Measurements from ENCODE around the gene CDK15.
"Not testable (repeated sequence)": the region's sequence is repeated elsewhere in the genome, so short reads cannot be mapped to it uniquely, and the experiment has no call there.

The CDK15 gene

GRCh38 chr2:201806442-201807170 is at the start of gene CDK15:
CDK15 (plus strand) TSS chr2:201806537; CDS start chr2:201806665, 128 bp downstream.
- DNase-seq = no peak

DNA sequence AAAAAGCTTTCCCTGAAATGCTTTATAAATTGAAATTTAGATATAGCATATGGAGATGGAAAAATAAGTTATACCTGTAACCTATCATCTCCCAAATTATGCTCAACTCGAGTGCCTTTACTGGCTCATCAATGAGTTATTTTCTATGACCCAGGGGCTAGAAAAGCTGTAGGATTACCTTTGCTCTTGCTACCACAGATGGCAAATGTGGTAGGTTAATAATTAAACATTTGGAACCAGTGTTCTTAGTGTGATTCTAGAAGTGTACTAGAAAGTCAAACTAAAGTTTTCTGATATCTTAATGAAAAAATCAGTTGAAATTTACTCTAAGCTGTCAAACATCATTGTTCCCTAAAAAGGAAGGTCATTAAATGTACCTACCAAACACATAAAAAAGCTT is 48.1 kb upstream of the CDK15 start:
- no peak for DNase-seq

- no peak for DNase-seq
These were observed 47.5 kb upstream of the CDK15 start for GRCh38 chr2:201758873-201759272.

DNA sequence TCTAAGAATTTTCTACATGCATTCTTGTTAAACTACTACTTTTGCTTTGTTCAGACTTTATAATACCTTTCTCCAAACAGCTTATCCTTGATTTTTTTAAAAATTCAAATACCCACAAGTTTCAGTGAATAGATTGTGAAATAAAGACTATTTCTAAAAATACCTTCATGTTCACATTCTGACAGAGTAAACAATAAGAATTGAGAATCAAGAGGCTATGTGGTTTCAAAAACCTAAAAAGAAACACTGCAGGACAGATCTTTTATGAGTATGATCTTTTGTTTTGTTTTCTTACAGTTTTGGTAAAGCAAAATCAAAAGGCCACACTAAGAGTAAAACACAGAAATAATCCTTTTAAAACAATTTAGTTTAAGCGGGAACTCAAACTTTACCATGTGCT is 46.8 kb upstream of the CDK15 start:
- DNase-seq = no peak

GRCh38 chr2:201761101-201761500 is 45.2 kb upstream of the CDK15 start:
- no peak for DNase-seq

DNA sequence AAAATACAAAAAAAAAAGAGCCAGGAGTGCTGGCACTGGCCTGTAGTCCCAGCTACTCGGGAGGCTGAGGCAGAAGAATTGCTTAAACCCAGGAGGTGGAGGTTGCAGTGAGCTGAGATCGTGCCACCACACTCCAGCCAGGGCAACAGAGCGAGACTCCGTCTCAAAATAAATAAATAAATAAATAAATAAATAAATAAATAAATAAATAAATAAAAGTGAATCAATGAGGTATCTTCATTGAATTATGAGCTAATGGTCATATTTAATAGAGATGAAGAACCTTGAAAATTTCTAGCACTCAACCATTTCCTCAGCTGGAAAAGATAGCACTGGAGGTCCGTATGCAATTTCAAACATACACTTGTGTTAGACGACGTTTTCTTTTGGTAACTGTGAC is 41.9 kb upstream of the CDK15 start:
- DNase-seq = not testable (repeated sequence)

GRCh38 chr2:201765799-201766198 is 40.5 kb upstream of the CDK15 start:
- DNase-seq = no peak

DNA sequence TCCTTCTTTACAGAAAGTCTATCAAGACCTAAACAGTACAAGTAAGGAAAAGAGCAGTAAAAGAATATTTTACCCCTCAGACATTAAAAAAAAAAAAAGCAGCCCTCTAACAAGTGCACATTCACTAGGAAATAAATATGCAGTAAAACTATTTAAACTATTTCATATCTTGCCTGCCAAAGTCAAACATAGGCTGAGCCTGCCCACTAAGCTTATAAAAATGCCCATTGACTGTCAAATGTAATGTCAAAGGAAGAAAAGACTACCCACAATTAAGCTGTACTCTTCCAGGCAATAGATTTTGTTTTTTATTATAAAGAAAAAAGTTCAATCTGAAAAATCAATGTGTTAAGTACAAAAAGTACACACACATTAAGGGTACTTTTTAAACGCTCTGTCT is 37.4 kb upstream of the CDK15 start:
- no peak for DNase-seq

GRCh38 chr2:201769666-201770373 is 36.5 kb upstream of the CDK15 start:
- DNase-seq = no peak

GRCh38 chr2:201773990-201774389 is 32.3 kb upstream of the CDK15 start:
- no peak for DNase-seq

DNA sequence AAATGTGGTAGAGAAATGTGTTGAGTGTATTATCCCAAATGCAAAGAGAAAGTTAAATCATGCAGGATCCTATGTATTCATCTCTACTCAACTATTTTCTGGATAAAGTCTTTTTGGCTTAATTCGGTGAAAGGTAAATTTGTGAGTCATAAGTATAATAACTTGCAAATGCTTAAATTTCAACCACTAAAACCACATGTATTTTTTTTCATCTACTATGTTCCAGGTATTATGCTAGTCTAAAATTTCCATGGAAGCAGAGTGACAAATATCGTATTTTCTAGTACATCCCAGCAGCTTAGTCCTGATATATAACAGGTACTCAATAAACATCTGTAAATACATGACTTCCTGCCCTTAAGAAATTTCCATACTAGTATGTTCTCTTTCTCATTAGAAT is 31.8 kb upstream of the CDK15 start:
- DNase-seq = no peak

GRCh38 chr2:201775326-201775725 is 31.0 kb upstream of the CDK15 start:
- no peak for DNase-seq

DNA sequence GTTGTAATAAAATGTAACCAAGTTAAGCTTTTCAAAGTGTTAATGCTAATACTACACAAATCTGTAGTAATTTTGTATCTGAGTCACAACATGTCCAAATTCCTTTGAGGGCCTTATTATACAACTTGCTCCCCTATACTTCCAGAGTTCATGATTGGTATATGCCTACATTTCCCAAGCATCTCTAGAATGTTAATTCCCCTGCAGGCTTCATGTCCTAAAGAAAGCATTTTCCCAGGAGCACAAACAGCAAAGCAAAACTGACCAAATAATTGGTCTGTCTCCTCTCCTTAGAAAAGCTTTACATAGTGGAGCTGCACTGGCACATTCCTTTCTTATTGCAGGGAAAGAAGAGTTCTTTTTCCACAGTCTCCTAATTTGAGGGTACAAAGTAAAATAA is 29.3 kb upstream of the CDK15 start:
- DNase-seq = no peak

GRCh38 chr2:201777869-201778268 is 28.5 kb upstream of the CDK15 start:
- DNase-seq = no peak

GRCh38 chr2:201779901-201780673 is 26.2 kb upstream of the CDK15 start:
- DNase-seq = no peak

DNA sequence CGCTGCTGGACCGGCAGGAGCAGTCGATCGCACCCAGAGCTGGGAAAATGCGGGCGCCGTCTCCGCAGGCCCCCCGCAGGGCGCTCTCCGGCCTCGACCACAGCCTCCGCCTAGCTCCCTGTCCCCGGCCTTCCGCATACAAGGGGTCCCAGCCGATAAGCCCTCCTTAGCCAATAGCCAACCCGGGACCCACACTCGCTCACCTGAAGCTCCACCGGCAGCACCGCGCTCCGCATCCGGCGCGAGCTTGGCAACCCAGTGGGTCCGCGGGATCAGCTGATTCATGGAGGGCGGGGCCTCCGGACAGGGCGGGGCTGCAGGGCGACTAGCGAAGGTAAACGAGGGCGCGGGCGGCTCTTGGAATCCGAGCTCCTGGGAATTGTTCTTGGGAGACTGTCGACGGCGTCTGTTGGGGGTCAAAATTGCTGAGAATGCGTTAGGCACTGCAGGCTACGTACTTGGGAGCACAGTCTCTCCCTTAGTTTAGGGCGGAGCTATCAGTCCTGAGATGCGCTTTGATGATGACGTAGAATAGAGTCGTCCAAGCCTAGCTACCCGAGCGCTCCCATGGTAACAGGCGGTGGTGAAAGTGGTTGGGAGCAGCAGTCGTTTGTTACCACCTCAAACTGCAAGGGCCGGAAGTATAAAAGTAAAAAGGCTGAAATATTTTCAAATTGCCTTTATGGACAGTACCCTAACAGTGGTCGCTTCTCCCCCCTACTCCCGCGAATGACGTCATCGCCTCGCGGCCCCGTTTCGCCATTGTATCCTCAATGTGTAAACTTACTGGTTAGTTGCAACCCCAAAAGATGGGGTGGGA is 25.5 kb upstream of the CDK15 start, which contains the start of gene ALS2:
ALS2 (minus strand) TSS at position 260 of the 820 bp plus-strand sequence. CDS start 12,048 bp downstream, outside the sequence.
- peak; percentile 93 for DNase-seq

GRCh38 chr2:201781557-201782051 is 24.7 kb upstream of the CDK15 start:
- DNase-seq = no peak

DNA sequence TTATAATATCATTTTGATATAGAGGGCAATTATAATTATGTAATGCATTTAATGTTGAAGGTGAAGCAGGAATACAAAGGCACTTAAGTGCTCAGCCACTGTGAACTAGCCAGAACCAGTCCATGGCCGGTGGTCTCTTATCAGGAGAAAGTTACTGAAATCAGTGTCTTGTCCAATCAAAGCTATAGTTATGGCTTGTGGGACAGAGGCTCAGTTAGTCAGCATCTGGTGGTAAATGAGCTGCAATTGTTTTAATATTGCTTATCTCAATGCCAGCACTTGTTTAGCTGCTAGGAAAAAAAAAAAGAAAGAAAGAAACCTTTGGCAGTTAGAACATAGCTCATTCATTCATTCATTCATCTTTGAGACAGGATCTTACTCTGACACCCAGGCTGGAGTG is 21.8 kb upstream of the CDK15 start:
- DNase-seq = no peak

GRCh38 chr2:201785135-201785534 is 21.2 kb upstream of the CDK15 start:
- no peak for DNase-seq

DNA sequence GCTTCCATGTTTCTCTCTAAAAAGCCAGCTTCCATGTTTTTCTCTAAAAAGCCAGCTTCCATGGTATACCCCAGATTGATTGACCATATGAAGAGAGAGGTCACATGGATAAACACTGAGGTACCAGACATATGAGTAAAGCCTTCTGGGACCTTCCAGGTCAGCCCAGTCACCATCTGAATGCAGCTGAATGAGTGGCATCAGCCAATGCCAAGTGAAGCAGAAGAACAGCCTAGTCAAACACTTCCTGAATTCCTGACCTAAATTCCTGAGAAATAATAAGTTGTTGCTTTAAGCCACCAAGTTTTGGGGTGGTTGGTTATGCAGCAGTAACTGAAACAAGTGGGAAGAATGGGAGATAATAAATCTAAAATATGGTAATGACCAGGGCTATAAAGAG is 19.9 kb upstream of the CDK15 start:
- DNase-seq = no peak

GRCh38 chr2:201788371-201788770 is 18.0 kb upstream of the CDK15 start:
- no peak for DNase-seq

- no peak for DNase-seq
These were observed 16.9 kb upstream of the CDK15 start for GRCh38 chr2:201789395-201789794.

DNA sequence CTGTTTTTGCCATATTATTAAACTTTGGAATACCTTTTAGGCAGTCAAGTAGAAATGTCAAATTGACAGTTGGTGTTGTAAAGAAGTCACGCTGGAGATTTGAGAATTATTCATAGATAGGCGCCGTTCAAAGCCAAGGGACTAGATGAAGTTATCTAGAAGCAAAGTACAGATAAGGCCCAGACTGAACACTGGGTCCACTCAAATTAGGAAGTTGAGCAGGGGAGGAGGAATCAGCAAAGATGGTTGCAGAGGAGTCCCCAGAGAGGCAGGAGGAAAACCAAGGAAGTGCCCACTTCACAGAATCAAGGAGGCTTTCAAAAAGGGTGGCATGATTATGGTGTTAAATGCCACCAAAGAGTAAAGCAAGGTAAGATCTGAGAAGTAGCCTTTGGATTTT is 16.0 kb upstream of the CDK15 start:
- DNase-seq = no peak
